Peyer's patch (tissue), 4 donors: ENCODE measurements around the gene GJB5.

Experiments used
- CTCF ChIP-seq, 6 experiments: fragments of 450-650 bp in 4 of 6; fragments of 200-600 bp in 2 of 6; sonication (generic) in 1 of 6; IDR thresholded peaks; one replicate each; pipeline ENCODE4 v1.5.1; 2017 to 2019; ENCODE audit warnings: antibody characterized with exemption in 6 of 6, mild to moderate bottlenecking in 3 of 6, moderate library complexity in 1 of 6
- POLR2A ChIP-seq, 2 donors: fragments of 450-650 bp; IDR thresholded peaks; one replicate each; pipeline ENCODE4 v1.5.1; 2017; ENCODE audit warnings: antibody characterized with exemption in 2 of 2, mild to moderate bottlenecking in 2 of 2, moderate library complexity in 2 of 2

- TF ChIP-seq CTCF (IDR thresholded peaks at IDR 0.05), result no peak
- TF ChIP-seq POLR2A (IDR thresholded peaks at IDR 0.05), result no peak
Observed at GRCh38 chr1:34792868-34793727, 38.3 kb downstream of the GJB5 start, which contains the start of gene GJA4.
